Muscle of leg (tissue), 11 donors: ENCODE measurements around the gene LPIN3. TPM values are rescaled to one million over a fixed set of nuclear protein-coding genes. Genes with fewer than 3 reads are reported as not detected.

Source experiments
- DNase-seq: peaks from one replicate; pipeline ENCODE4 v3.0.0; 2013
- H3K27ac ChIP-seq: one replicate; pipeline ENCODE4 v1.5.1; 2013; ENCODE audit warnings: mild to moderate bottlenecking, low read length, control low read depth
- H3K27me3 ChIP-seq: one replicate; pipeline ENCODE4 v1.6.1; 2013; ENCODE audit warnings: low read length; ENCODE audit not compliant: control insufficient read depth, insufficient read depth
- H3K36me3 ChIP-seq: one replicate; pipeline ENCODE4 v1.6.1; 2013; ENCODE audit warnings: low read length; ENCODE audit not compliant: control insufficient read depth, insufficient read depth
- H3K4me1 ChIP-seq: one replicate; pipeline ENCODE4 v1.6.1; 2013; ENCODE audit warnings: low read length; ENCODE audit not compliant: control insufficient read depth, insufficient read depth
- H3K4me3 ChIP-seq: one replicate; pipeline ENCODE4 v1.5.1; 2013; ENCODE audit warnings: low read length, control low read depth
- H3K9me3 ChIP-seq: replicated peaks from 2 replicates; pipeline ENCODE4 v1.6.1; 2013; ENCODE audit warnings: low read depth, low read length; ENCODE audit not compliant: control insufficient read depth
- WGBS: methylation state at CpG from one replicate; pipeline ENCODE4 v1.1.5; 2013; ENCODE audit warnings: missing lambda C conversion rate; ENCODE audit not compliant: insufficient coverage; 5-methylcytosine and 5-hydroxymethylcytosine counted together
- polyA plus RNA-seq, 8 donors: library from polyadenylated mRNA; unstranded; fragments of 120-200 nt; gene quantifications; one replicate each; pipeline versions ENCODE4 v1.2.1 to v1.2.3, GENCODE V29; 2013; ENCODE audit warnings: inconsistent platforms in 1 of 8, low replicate concordance in 1 of 8; ENCODE audit not compliant: insufficient read length in 8 of 8, insufficient read depth in 1 of 8
- total RNA-seq: library from RNA; stranded (reverse); fragments of 120-200 nt; gene quantifications from one replicate; pipeline ENCODE4 v1.2.4, GENCODE V29; 2013

The LPIN3 gene
- total and polyA plus RNA-seq, 9 donors: 2.0 to 7.2 (median 3.4) TPM

- DNase-seq: no peak
- H3K4me3 ChIP-seq: no peak overlapping the region
- H3K27ac ChIP-seq: no peak overlapping the region
- H3K9me3 ChIP-seq: peaks cover 7% of the 10 kb centered on the region
- no peaks in the 10 kb centered on the region for H3K36me3 ChIP-seq
- H3K27me3 ChIP-seq: no peaks in the 10 kb centered on the region
- WGBS: 65% methylated on average over 9 of the region's 9 CpGs
- H3K4me1 ChIP-seq: peaks cover 14% of the 10 kb centered on the region
Measured at GRCh38 chr20:41375846-41376245, 35.2 kb downstream of the LPIN3 start.

- Histone ChIP-seq H3K4me3 (no peak overlapping the region), H3K9me3 (peaks cover 2% of the 10 kb centered on the region), H3K27me3 (no peaks in the 10 kb centered on the region), H3K27ac (no peak overlapping the region), H3K4me1 (peaks cover 17% of the 10 kb centered on the region), H3K36me3 (no peaks in the 10 kb centered on the region)
- no peak for DNase-seq
- no CpG with 5 or more reads among the region's 5 CpGs for WGBS
Measured at GRCh38 chr20:41376349-41376748, 35.7 kb downstream of the LPIN3 start.

DNA sequence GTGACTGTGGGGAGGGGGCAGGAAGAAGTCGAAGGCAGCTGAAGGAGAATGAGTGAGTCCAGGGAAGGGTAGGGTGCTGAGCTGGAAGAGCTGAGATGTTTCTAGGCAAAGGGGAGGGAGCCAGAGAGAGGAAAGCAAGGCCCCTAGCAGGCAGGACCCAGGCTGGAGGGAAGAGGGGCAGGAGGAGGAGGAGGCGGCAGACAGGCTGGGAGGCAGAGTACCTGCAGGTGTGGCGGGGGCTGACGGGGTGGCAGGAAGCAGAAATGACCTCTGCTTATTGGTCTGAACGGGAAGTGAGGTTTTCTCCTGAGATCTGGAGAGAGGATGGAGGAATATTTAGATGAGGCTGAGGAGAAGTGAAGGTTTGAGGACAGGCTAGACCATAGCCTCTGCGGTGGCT is 36.7 kb downstream of the LPIN3 start:
- Histone ChIP-seq H3K9me3 (no peaks in the 10 kb centered on the region), H3K27me3 (no peaks in the 10 kb centered on the region), H3K27ac (no peak overlapping the region), H3K4me3 (no peak overlapping the region), H3K36me3 (no peaks in the 10 kb centered on the region), H3K4me1 (peaks cover 17% of the 10 kb centered on the region)
- no peak for DNase-seq
- 54% methylated on average over 6 of the region's 6 CpGs for WGBS

DNA sequence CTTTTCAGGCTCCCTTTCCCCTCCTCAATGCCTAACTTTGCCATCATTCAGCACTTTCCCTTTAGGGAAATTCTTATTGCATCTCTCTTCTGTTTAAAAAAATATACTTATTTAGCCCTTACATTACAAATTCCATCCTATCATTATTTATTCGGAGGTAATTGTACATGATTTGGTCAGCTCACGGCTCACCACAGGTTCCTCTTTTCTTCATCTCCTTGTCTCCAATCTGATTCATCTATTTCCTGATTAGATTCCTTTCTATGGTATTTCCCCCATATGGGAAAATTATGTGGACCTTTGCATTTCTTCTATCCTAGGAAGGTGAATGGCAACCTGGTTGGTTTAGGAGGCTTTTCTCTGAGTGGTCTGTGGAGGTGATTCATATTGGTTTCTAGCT is 38.9 kb downstream of the LPIN3 start:
- no peak for DNase-seq
- WGBS: no CpG with 5 or more reads among the region's 2 CpGs
- no peaks in the 10 kb centered on the region for H3K36me3 ChIP-seq
- no peaks in the 10 kb centered on the region for H3K27me3 ChIP-seq
- no peak overlapping the region for H3K27ac ChIP-seq
- peaks cover 15% of the 10 kb centered on the region for H3K4me1 ChIP-seq
- H3K9me3 ChIP-seq: no peaks in the 10 kb centered on the region
- no peak overlapping the region for H3K4me3 ChIP-seq

DNA sequence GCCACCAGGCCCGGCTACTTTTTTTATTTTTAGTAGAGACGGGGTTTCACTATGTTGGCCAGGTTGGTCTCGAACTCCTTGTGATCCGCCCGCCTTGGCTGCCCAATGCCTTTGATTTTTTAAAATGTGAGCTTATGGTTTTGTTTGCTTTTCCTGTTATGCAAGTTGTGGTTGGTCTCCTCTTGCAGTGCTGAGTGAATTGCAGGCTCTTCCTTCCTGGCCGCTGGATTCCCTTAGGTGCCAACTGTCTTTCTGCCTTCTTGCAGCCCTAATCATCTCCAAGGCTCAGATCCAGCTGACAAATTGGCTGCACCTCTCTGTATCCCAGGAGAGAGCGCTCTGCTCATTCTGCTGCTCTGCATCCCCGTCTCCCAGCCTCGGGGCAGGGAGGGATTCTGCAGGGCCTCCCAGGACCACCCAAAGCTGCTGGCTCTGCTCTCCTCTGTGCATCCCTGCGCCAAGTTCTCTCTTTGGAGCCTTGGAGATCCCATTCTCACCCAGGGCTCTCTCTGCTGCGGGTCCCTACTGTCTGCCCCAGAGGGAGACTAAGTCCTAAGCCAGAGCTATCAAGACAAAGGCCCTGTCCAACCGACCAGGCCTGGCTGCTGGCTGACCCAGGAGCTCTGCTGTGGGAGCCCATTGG is 40.1 kb downstream of the LPIN3 start:
- no peak for DNase-seq
- 34% methylated on average over 9 of the region's 12 CpGs for WGBS
- Histone ChIP-seq H3K36me3 (no peaks in the 10 kb centered on the region), H3K27ac (no peak overlapping the region), H3K9me3 (no peaks in the 10 kb centered on the region), H3K4me1 (peaks cover 15% of the 10 kb centered on the region), H3K27me3 (no peaks in the 10 kb centered on the region), H3K4me3 (no peak overlapping the region)

DNA sequence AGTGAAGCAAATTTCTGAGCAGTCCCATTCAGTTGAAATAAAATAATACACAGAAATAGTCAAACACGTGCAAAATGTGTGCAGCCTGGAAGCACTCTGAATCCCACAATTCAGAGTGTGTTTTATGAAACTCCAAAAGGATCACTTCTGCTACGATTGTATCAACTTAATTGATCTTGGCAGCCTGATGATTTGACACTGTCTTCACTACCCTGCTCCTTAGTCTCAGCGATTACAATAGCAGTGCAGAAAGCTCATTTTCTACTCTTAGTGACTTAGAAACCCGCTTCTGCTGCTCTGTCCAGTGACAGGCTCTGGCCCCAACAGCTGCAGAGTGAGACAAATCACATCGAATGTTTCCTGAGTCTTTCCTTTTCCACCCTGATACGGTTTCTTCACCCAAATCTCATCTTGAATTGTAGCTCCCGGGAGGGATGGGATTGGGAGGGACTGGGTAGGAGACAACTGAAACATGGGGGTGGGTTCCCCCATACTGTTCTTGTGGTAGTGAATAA is 42.2 kb downstream of the LPIN3 start:
- Histone ChIP-seq H3K9me3 (no peaks in the 10 kb centered on the region), H3K27ac (peak overlapping the region; percentile 74), H3K4me1 (peaks cover 29% of the 10 kb centered on the region), H3K27me3 (no peaks in the 10 kb centered on the region), H3K36me3 (no peaks in the 10 kb centered on the region), H3K4me3 (no peak overlapping the region)
- peak; percentile 69 for DNase-seq
- 11% methylated on average over 3 of the region's 7 CpGs for WGBS

DNA sequence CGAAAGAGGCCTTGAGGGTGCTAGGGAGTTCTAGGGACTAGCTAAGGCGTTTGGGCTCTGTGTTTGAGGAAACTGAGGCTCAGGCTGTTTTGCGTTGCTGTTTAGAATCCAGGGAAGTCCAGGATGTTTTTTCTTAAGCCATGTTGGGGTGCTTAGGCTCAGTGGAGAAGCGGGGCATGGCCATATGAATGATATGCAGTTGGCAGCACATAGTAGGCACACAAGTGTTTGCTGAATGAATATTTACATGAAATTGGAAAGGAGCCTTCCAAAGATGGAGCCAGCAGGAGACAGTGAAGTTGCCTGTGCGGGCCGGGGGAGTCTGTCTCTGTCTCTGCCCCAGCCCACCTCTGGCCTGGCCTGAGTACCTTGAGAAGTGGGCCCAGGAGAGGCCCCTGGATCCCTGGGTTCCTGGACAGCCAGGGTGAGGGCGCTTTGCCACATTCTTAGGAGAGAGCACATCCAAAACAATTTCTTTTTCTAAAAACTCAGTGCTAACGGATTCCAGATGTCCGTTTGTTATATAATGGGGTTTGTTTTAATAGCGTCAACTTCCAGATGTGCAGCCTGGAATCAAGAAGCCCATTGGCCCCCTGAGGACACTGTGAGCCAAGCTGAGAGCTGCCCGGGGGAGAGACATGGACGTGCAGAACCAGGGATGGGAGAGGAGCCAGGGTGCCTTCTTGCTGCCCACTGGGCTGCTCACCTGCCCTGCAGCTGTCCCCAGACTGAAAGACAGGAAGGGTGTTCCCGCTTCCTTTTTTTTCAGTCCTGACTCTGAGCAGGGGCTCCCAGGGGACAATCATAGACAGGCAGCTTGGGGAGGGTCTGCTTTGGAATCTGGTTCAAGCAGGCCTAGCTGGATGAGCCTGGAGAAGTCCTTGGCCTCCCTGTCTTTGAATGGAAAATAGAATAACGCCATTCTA is 46.1 kb downstream of the LPIN3 start:
- no peaks in the 10 kb centered on the region for H3K36me3 ChIP-seq
- WGBS: 35% methylated on average over 7 of the region's 14 CpGs
- H3K4me1 ChIP-seq: peaks cover 30% of the 10 kb centered on the region
- H3K27ac ChIP-seq: peak overlapping the region; percentile 81
- no peaks in the 10 kb centered on the region for H3K9me3 ChIP-seq
- no peak overlapping the region for H3K4me3 ChIP-seq
- peak; percentile 98 for DNase-seq
- no peaks in the 10 kb centered on the region for H3K27me3 ChIP-seq

GRCh38 chr20:41387444-41387851 is 46.8 kb downstream of the LPIN3 start:
- Histone ChIP-seq H3K4me3 (no peak overlapping the region), H3K9me3 (no peaks in the 10 kb centered on the region), H3K4me1 (peaks cover 37% of the 10 kb centered on the region), H3K27me3 (no peaks in the 10 kb centered on the region), H3K36me3 (no peaks in the 10 kb centered on the region), H3K27ac (peak overlapping the region; percentile 81)
- peak; percentile 88 for DNase-seq
- WGBS: 5% methylated on average over 5 of the region's 9 CpGs

GRCh38 chr20:41390889-41391288 is 50.3 kb downstream of the LPIN3 start:
- WGBS: no CpG with 5 or more reads among the region's 3 CpGs
- no peaks in the 10 kb centered on the region for H3K9me3 ChIP-seq
- peaks cover 60% of the 10 kb centered on the region for H3K4me1 ChIP-seq

DNA sequence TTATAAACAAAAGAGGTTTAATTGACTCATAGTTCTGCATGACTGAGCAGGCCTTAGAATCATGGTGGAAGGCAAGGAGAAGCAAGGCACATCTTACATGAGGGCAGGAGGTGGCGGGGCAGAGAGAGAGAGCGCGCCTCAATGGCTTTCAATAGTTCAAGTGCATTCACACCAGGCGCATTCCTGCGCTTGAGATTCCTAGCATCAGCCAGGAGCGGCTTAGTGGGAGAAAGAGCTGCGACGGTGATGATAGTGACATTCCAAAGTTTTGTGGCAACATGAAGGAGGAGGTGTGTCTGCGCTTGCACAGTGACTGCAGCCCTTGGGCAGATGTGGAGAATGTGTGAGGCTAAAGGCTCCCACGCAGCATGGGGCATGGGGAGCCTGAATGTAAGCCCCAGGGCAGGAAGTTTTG is 51.0 kb downstream of the LPIN3 start:
- Histone ChIP-seq H3K4me1 (peaks cover 66% of the 10 kb centered on the region), H3K27ac (no peak overlapping the region), H3K9me3 (no peaks in the 10 kb centered on the region), H3K36me3 (no peaks in the 10 kb centered on the region), H3K27me3 (no peaks in the 10 kb centered on the region), H3K4me3 (no peak overlapping the region)
- DNase-seq: no peak
- 74% methylated on average over 7 of the region's 10 CpGs for WGBS

More at GRCh38 chr20:41390889-41391288, 50.3 kb downstream of the LPIN3 start:
- H3K36me3 ChIP-seq: no peaks in the 10 kb centered on the region
- H3K27me3 ChIP-seq: no peaks in the 10 kb centered on the region
- no peak overlapping the region for H3K27ac ChIP-seq
- H3K4me3 ChIP-seq: no peak overlapping the region
- no peak for DNase-seq
